Progenitor cell of endocrine pancreas (in vitro differentiated cells): ENCODE measurements around the gene EVC2. TPM values are rescaled to one million over a fixed set of nuclear protein-coding genes. Genes with fewer than 3 reads are reported as not detected.

Experiments
- DNase-seq: peaks from one replicate; pipeline ENCODE4 v3.0.0; 2021; ENCODE audit warnings: low spot score; ENCODE audit not compliant: unreplicated experiment
- H3K27ac Mint-ChIP-seq: 2 replicates; pipeline ENCODE4 v1.8.0; 2021; ENCODE audit warnings: mild to moderate bottlenecking, moderate library complexity, mixed read lengths
- H3K27me3 Mint-ChIP-seq: 2 replicates; pipeline ENCODE4 v1.8.0; 2021; ENCODE audit warnings: mixed read lengths
- H3K36me3 Mint-ChIP-seq: 2 replicates; pipeline ENCODE4 v1.8.0; 2022; ENCODE audit warnings: mixed read lengths; ENCODE audit not compliant: insufficient read depth
- H3K4me1 Mint-ChIP-seq: 2 replicates; pipeline ENCODE4 v1.8.0; 2021; ENCODE audit warnings: low read depth, mixed read lengths
- H3K4me3 Mint-ChIP-seq: 2 replicates; pipeline ENCODE4 v1.8.0; 2021; ENCODE audit warnings: low read depth, mild to moderate bottlenecking, moderate library complexity, mixed read lengths
- H3K9me3 Mint-ChIP-seq: 2 replicates; pipeline ENCODE4 v1.8.0; 2021; ENCODE audit warnings: low read depth, mixed read lengths
- total RNA-seq: library from RNA; stranded (reverse); gene quantifications from 2 replicates; pipeline ENCODE4 v1.2.1, GENCODE V29; 2021
- TF ChIP-seq, protein P1 (sequence below): fragments of 200-600 bp; sonication (generic); IDR thresholded peaks from one replicate; pipeline ENCODE4 v1.5.0; 2021; ENCODE audit warnings: antibody characterized with exemption, mild to moderate bottlenecking; ENCODE audit not compliant: unreplicated experiment

Gene EVC2
- total RNA-seq, 1 donor from 2014 or later, result 14.1 TPM

DNA sequence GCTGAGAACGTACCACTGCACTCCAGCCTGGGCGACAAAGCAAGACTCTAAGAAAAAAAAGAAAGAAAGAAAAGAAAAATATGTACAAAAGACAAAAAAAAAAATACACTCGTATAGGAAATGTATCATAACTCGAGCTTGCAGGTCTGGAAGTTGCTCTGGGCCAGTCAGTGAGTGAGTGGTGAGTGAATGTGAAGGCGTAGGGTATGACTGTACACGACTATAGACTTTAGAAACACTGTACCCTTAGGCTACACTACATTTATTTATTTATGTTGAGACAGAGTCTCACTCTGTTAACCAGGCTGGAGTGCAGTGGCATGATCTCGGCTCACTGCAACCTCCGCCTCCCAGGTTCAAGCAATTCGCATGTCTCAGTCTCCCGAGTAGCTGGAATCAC lies 29.4 kb downstream of the EVC2 start:
- peaks cover 6% of the 10 kb centered on the region for H3K4me1 Mint-ChIP-seq
- TF ChIP-seq, protein P1, sequence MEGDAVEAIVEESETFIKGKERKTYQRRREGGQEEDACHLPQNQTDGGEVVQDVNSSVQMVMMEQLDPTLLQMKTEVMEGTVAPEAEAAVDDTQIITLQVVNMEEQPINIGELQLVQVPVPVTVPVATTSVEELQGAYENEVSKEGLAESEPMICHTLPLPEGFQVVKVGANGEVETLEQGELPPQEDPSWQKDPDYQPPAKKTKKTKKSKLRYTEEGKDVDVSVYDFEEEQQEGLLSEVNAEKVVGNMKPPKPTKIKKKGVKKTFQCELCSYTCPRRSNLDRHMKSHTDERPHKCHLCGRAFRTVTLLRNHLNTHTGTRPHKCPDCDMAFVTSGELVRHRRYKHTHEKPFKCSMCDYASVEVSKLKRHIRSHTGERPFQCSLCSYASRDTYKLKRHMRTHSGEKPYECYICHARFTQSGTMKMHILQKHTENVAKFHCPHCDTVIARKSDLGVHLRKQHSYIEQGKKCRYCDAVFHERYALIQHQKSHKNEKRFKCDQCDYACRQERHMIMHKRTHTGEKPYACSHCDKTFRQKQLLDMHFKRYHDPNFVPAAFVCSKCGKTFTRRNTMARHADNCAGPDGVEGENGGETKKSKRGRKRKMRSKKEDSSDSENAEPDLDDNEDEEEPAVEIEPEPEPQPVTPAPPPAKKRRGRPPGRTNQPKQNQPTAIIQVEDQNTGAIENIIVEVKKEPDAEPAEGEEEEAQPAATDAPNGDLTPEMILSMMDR, result no peak
- peaks cover 7% of the 10 kb centered on the region for H3K36me3 Mint-ChIP-seq
- no peak overlapping the region for H3K27ac Mint-ChIP-seq
- H3K9me3 Mint-ChIP-seq, result no peaks in the 10 kb centered on the region
- H3K4me3 Mint-ChIP-seq, result no peak overlapping the region
- no peak for DNase-seq
- no peaks in the 10 kb centered on the region for H3K27me3 Mint-ChIP-seq

DNA sequence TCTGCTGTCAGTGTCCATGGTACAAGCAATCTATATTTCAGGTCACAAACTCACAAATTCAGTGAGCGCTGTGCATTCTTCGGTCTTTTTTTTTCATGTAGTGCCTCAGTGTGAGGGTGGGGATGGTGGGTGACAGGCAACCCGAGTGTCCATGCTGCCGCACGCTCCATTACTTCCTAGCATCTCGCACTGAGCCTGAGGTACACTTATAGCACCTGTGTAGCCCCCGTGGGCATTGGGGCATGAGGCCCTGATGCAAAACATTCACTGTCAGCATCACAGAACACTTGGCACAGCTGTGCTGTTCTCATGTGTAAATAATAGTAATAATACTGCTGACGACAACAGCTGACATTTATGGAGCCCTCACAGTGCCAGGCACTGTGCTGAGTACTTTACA lies 31.6 kb downstream of the EVC2 start:
- TF ChIP-seq, protein P1, result no peak
- Mint-ChIP-seq H3K9me3 (no peaks in the 10 kb centered on the region), H3K4me1 (no peaks in the 10 kb centered on the region), H3K4me3 (no peak overlapping the region), H3K27me3 (no peaks in the 10 kb centered on the region), H3K36me3 (peaks cover 1% of the 10 kb centered on the region), H3K27ac (no peak overlapping the region)
- DNase-seq, result no peak

DNA sequence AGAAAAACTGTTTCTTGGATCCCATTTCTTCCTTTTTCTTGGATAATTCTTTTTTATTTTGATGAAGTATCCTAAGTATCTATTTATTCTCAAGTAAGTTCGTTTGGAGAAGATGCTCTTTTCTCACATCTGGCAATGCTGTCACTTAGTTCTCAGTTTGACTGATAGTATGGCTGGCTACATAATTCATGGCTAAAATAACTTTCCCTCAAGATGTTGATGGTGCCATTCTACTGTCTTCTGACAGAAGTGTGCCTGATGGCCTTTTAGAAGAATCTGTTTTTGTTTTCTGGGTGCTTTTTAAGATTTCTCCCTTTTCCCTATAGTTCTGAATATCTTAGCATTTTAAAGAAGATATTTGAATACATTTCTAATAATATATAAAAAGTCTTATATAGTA lies 41.6 kb downstream of the EVC2 start:
- DNase-seq, result no peak
- H3K9me3 Mint-ChIP-seq, result peaks cover 7% of the 10 kb centered on the region
- H3K4me1 Mint-ChIP-seq, result no peaks in the 10 kb centered on the region
- H3K36me3 Mint-ChIP-seq, result peaks cover 25% of the 10 kb centered on the region
- TF ChIP-seq, protein P1, result no peak
- H3K4me3 Mint-ChIP-seq, result no peak overlapping the region
- no peaks in the 10 kb centered on the region for H3K27me3 Mint-ChIP-seq
- H3K27ac Mint-ChIP-seq, result no peak overlapping the region

DNA sequence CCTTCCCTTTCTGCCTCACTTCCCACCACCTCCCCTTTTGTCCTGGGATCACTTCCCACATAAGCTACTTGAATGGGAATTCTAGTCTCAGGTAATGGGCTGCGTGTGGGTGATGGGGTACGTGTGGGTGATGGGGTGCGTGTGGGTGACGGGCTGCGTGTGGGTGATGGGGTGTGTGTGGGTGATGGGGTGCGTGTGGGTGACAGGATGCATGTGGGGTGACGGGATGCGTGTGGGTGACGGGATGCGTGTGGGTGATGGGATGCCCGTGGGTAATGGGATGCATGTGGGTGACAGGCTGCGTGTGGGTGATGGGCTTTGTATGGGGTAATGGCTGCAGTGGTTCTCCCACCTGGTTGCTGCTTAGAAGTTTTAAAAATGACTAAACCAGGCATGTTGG lies 43.6 kb downstream of the EVC2 start:
- no peak overlapping the region for H3K4me3 Mint-ChIP-seq
- peaks cover 33% of the 10 kb centered on the region for H3K36me3 Mint-ChIP-seq
- TF ChIP-seq, protein P1, result no peak
- H3K27me3 Mint-ChIP-seq, result no peaks in the 10 kb centered on the region
- H3K4me1 Mint-ChIP-seq, result no peaks in the 10 kb centered on the region
- H3K9me3 Mint-ChIP-seq, result peaks cover 7% of the 10 kb centered on the region
- no peak for DNase-seq
- H3K27ac Mint-ChIP-seq, result no peak overlapping the region

DNA sequence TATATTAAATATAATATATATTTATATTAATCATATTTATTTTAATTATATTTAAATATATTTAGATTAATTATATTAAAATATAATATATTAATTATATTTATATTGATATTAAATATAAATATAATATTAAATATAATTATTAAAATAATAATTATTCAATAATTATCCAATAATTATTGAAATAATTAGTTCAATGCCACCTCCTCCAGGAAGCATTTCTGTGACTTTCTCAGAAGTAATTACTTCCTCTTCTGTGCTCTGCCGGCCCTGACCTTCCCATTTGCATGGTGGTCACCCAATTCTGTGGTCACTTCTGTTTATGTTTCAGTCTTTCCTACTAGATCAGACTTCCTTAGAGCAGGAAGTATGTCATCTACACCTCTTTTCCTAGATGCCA lies 45.8 kb downstream of the EVC2 start:
- Mint-ChIP-seq H3K27ac (no peak overlapping the region), H3K4me1 (no peaks in the 10 kb centered on the region), H3K36me3 (peaks cover 28% of the 10 kb centered on the region), H3K4me3 (no peak overlapping the region), H3K27me3 (no peaks in the 10 kb centered on the region), H3K9me3 (peaks cover 5% of the 10 kb centered on the region)
- no peak for DNase-seq
- TF ChIP-seq, protein P1, result no peak
